ENCODE data around the gene SMARCC1. TPM values are rescaled to one million over a fixed set of nuclear protein-coding genes. Genes with fewer than 3 reads are reported as not detected.

SMARCC1 gene
- total RNA-seq, 1 experiment from 2014 or later: 43.1 TPM

DNA sequence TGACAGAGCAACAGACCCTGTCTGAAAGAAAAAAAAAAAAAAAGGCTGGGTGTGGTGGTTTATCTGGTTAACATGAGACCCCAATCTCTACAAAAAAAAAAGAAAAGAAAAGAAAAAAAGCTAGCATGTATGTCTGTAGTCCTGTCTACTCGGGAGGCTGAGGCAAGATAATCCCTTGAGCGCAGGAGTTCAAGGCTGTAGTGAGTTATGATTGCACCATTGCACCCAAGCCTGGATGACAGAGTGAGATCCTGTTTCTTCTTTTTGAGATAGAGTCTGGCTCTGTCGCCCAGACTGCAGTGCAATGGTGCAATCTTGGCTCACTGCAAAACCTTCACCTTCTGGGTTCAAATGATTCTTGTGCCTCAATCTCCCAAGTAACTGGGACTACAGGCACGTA is 12.9 kb upstream of the SMARCC1 start:
- ChIA-PET POLR2A (ENCODE audit: unreplicated experiment) (no interaction called here), CTCF (interaction anchor here (0.6 kb wide), 1 partner anchor 272 kb away, joined by 7 read pairs; no protein-coding TSS in a partner anchor)
- Histone ChIP-seq H2AFZ (ENCODE audit: low read length) (no peak overlapping the region), H3K36me3 (ENCODE audit: low read depth, low read length) (no peaks in the 10 kb centered on the region), H3K27ac (ENCODE audit: low read length) (no peak overlapping the region), H4K20me1 (ENCODE audit: low read length) (no peaks in the 10 kb centered on the region), H3K4me1 (ENCODE audit: insufficient read depth, low read length) (no peaks in the 10 kb centered on the region), H3K27me3 (ENCODE audit: low read length) (no peaks in the 10 kb centered on the region), H3K9ac (ENCODE audit: low read length) (no peak overlapping the region), H3K4me3 (ENCODE audit: low read length) (no peak overlapping the region), H3F3A (ENCODE audit: low read length, unreplicated experiment) (no peaks in the 10 kb centered on the region), H3K9me3 (ENCODE audit: low read length) (no peaks in the 10 kb centered on the region), H3K79me2 (ENCODE audit: low read length) (no peaks in the 10 kb centered on the region), H3K9me2 (replicated peaks; ENCODE audit: low read length) (no peaks in the 10 kb centered on the region), H3K4me2 (ENCODE audit: low read length) (no peak overlapping the region)
- DNase-seq (no peak), ATAC-seq (no peak)
- no TSS peak for BruUV-seq (replicated peaks)
- intact Hi-C loops (cut with micrococcal nuclease): no loop called here
- TF ChIP-seq, protein P1, sequence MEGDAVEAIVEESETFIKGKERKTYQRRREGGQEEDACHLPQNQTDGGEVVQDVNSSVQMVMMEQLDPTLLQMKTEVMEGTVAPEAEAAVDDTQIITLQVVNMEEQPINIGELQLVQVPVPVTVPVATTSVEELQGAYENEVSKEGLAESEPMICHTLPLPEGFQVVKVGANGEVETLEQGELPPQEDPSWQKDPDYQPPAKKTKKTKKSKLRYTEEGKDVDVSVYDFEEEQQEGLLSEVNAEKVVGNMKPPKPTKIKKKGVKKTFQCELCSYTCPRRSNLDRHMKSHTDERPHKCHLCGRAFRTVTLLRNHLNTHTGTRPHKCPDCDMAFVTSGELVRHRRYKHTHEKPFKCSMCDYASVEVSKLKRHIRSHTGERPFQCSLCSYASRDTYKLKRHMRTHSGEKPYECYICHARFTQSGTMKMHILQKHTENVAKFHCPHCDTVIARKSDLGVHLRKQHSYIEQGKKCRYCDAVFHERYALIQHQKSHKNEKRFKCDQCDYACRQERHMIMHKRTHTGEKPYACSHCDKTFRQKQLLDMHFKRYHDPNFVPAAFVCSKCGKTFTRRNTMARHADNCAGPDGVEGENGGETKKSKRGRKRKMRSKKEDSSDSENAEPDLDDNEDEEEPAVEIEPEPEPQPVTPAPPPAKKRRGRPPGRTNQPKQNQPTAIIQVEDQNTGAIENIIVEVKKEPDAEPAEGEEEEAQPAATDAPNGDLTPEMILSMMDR (conservative IDR thresholded peaks at IDR 0.05; ENCODE audit: low read depth, low read length): no peak
- TF ChIP-seq EZH2phosphoT487 (IDR thresholded peaks at IDR 0.05; ENCODE audit: borderline replicate concordance, low read length) (no peak), EZH2 (IDR thresholded peaks at IDR 0.05; ENCODE audit: low read length, unreplicated experiment) (no peak)

DNA sequence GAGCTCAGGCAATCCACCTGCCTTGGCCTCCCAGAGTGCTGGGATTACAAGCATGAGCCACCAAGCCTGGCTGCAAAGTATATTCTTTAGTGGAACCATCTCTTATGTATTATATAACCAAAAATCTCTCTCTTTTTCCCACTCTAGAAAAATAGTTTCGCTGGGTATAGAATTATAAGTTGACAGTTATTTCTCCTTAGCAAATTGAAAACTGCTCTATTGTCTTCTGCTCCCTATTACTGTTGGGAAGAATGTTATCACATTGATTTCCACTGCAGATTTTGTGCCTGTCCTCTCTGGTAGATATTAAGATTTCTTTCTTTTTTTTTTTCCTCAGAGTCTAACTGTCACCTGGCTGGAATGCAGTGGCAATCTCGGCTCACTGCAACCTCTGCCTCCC is 11.0 kb upstream of the SMARCC1 start:
- TF ChIP-seq EZH2phosphoT487 (IDR thresholded peaks at IDR 0.05; ENCODE audit: borderline replicate concordance, low read length): no peak
- TF ChIP-seq, protein P1 (conservative IDR thresholded peaks at IDR 0.05; ENCODE audit: low read depth, low read length): no peak
- TF ChIP-seq EZH2 (IDR thresholded peaks at IDR 0.05; ENCODE audit: low read length, unreplicated experiment): no peak
- ATAC-seq: no peak
- intact Hi-C loops (cut with micrococcal nuclease): no loop called here
- no peaks in the 10 kb centered on the region for H3K27me3 ChIP-seq (ENCODE audit: low read length)
- H2AFZ ChIP-seq (ENCODE audit: low read length): no peak overlapping the region
- no peaks in the 10 kb centered on the region for H3K9me3 ChIP-seq (ENCODE audit: low read length)
- BruUV-seq (replicated peaks): no TSS peak
- H3K27ac ChIP-seq (ENCODE audit: low read length): no peak overlapping the region
- H3K4me2 ChIP-seq (ENCODE audit: low read length): no peak overlapping the region
- H3K9me2 ChIP-seq (replicated peaks; ENCODE audit: low read length): no peaks in the 10 kb centered on the region
- ChIA-PET CTCF (no interaction called here), POLR2A (ENCODE audit: unreplicated experiment) (no interaction called here)
- no peak overlapping the region for H3K9ac ChIP-seq (ENCODE audit: low read length)
- H3K4me1 ChIP-seq (ENCODE audit: insufficient read depth, low read length): no peaks in the 10 kb centered on the region
- no peaks in the 10 kb centered on the region for H4K20me1 ChIP-seq (ENCODE audit: low read length)
- H3K79me2 ChIP-seq (ENCODE audit: low read length): no peaks in the 10 kb centered on the region
- H3K36me3 ChIP-seq (ENCODE audit: low read depth, low read length): no peaks in the 10 kb centered on the region
- no peaks in the 10 kb centered on the region for H3F3A ChIP-seq (ENCODE audit: low read length, unreplicated experiment)
- no peak for DNase-seq
- no peak overlapping the region for H3K4me3 ChIP-seq (ENCODE audit: low read length)

DNA sequence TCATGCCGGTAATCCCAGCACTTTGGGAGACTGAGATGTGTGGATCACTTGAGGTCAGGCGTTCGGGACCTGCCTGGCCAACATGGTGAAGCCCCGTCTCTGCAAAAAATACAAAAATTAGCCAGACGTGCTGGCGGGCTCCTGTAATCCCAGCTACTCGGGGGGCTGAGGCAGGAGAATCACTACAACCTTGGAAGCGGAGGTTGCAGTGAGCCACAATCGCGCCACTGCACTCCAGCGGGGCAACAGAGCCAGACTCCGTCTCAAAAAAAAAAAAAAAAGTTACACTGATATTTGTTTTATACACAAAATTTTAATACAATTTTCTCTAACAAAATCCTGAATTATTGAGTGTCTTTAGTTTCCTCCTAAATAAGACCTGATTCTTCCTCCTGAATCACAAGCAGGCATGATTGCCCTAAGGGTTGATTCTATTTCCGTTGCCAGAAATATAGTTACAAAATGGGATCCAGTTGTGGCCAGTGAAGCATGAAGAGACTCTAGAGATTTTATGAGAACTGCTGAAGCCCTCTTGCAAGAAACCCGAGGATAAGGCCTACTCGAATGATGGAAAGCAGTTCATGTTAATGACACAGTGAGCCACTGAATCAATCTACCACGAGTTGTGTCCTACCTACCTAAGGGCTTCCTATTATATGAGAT is 9.6 kb upstream of the SMARCC1 start:
- Histone ChIP-seq H3K4me2 (ENCODE audit: low read length) (no peak overlapping the region), H3K4me3 (ENCODE audit: low read length) (no peak overlapping the region), H3K9ac (ENCODE audit: low read length) (no peak overlapping the region), H3K27ac (ENCODE audit: low read length) (no peak overlapping the region), H4K20me1 (ENCODE audit: low read length) (no peaks in the 10 kb centered on the region), H3K9me2 (replicated peaks; ENCODE audit: low read length) (no peaks in the 10 kb centered on the region), H3K4me1 (ENCODE audit: insufficient read depth, low read length) (no peaks in the 10 kb centered on the region), H3K9me3 (ENCODE audit: low read length) (no peaks in the 10 kb centered on the region), H3K36me3 (ENCODE audit: low read depth, low read length) (no peaks in the 10 kb centered on the region), H3F3A (ENCODE audit: low read length, unreplicated experiment) (no peaks in the 10 kb centered on the region), H3K79me2 (ENCODE audit: low read length) (no peaks in the 10 kb centered on the region), H2AFZ (ENCODE audit: low read length) (0 out of 2 replicates have a peak overlapping the region, but pooled peaks have one; percentile 12), H3K27me3 (ENCODE audit: low read length) (no peaks in the 10 kb centered on the region)
- ATAC-seq (no peak), DNase-seq (no peak)
- intact Hi-C loops (cut with micrococcal nuclease): no loop called here
- POLR2A ChIA-PET (ENCODE audit: unreplicated experiment): no interaction called here
- CTCF ChIA-PET: no interaction called here
- BruUV-seq (replicated peaks): no TSS peak
- TF ChIP-seq EZH2phosphoT487 (IDR thresholded peaks at IDR 0.05; ENCODE audit: borderline replicate concordance, low read length) (no peak), EZH2 (IDR thresholded peaks at IDR 0.05; ENCODE audit: low read length, unreplicated experiment) (no peak)
- TF ChIP-seq, protein P1 (conservative IDR thresholded peaks at IDR 0.05; ENCODE audit: low read depth, low read length): no peak
